Activated T-helper 17 cell treated with anti-CD3 and anti-CD28 coated beads, Interleukin-2, amount 50 U/mL, for 72 hours (primary cell): Measurements from ENCODE around the gene NYAP2. TPM values are rescaled to one million over a fixed set of nuclear protein-coding genes. Genes with fewer than 3 reads are reported as not detected.

Experiments
- ATAC-seq: fragments of 150-1000 bp; cut with Tn5 transposase; replicated peaks from 2 replicates; pipeline ENCODE4 v1.10.0; 2021; ENCODE audit warnings: mild to moderate bottlenecking, moderate library complexity
- H3K27ac Mint-ChIP-seq: one replicate; pipeline ENCODE4 v1.8.0; 2022; ENCODE audit warnings: mixed read lengths
- H3K27me3 Mint-ChIP-seq: one replicate; pipeline ENCODE4 v1.8.0; 2022; ENCODE audit warnings: mixed read lengths
- H3K36me3 Mint-ChIP-seq: one replicate; pipeline ENCODE4 v1.8.0; 2022; ENCODE audit warnings: low read depth, mild to moderate bottlenecking, mixed read lengths
- H3K4me1 Mint-ChIP-seq: one replicate; pipeline ENCODE4 v1.8.0; 2022; ENCODE audit warnings: mixed read lengths
- H3K4me3 Mint-ChIP-seq: one replicate; pipeline ENCODE4 v1.8.0; 2022; ENCODE audit warnings: mild to moderate bottlenecking, mixed read lengths
- H3K9me3 Mint-ChIP-seq: one replicate; pipeline ENCODE4 v1.8.0; 2022; ENCODE audit warnings: mixed read lengths
- total RNA-seq, 2 donors: library from RNA; stranded (reverse); gene quantifications; one replicate each; pipeline ENCODE4 v1.2.3, GENCODE V29; 2022

The NYAP2 gene
- total RNA-seq, 2 donors from 2014 or later, result 0.19 TPM; not detected in 1

GRCh38 chr2:225414902-225415301 is 15.4 kb downstream of the NYAP2 start:
- H3K4me3 Mint-ChIP-seq, result no peak overlapping the region
- no peak overlapping the region for H3K27ac Mint-ChIP-seq
- H3K9me3 Mint-ChIP-seq, result no peaks in the 10 kb centered on the region
- ATAC-seq, result no peak
- no peaks in the 10 kb centered on the region for H3K4me1 Mint-ChIP-seq
- H3K36me3 Mint-ChIP-seq, result no peaks in the 10 kb centered on the region
- H3K27me3 Mint-ChIP-seq, result peaks cover 18% of the 10 kb centered on the region

- Mint-ChIP-seq H3K27me3 (peaks cover 18% of the 10 kb centered on the region), H3K4me1 (no peaks in the 10 kb centered on the region), H3K4me3 (no peak overlapping the region), H3K27ac (no peak overlapping the region), H3K36me3 (no peaks in the 10 kb centered on the region), H3K9me3 (no peaks in the 10 kb centered on the region)
- ATAC-seq, result no peak
Measured at GRCh38 chr2:225415341-225415740, 15.8 kb downstream of the NYAP2 start.

GRCh38 chr2:225415792-225416191 is 16.3 kb downstream of the NYAP2 start:
- Mint-ChIP-seq H3K4me3 (no peak overlapping the region), H3K4me1 (no peaks in the 10 kb centered on the region), H3K27ac (no peak overlapping the region), H3K9me3 (no peaks in the 10 kb centered on the region), H3K27me3 (peaks cover 18% of the 10 kb centered on the region), H3K36me3 (no peaks in the 10 kb centered on the region)
- ATAC-seq, result no peak

GRCh38 chr2:225416616-225417367 is 17.3 kb downstream of the NYAP2 start:
- no peak for ATAC-seq
- H3K36me3 Mint-ChIP-seq, result no peaks in the 10 kb centered on the region
- H3K9me3 Mint-ChIP-seq, result no peaks in the 10 kb centered on the region
- no peaks in the 10 kb centered on the region for H3K4me1 Mint-ChIP-seq
- no peak overlapping the region for H3K4me3 Mint-ChIP-seq
- no peak overlapping the region for H3K27ac Mint-ChIP-seq
- H3K27me3 Mint-ChIP-seq, result peaks cover 9% of the 10 kb centered on the region

- no peaks in the 10 kb centered on the region for H3K4me1 Mint-ChIP-seq
- H3K27ac Mint-ChIP-seq, result no peak overlapping the region
- no peaks in the 10 kb centered on the region for H3K9me3 Mint-ChIP-seq
- H3K36me3 Mint-ChIP-seq, result no peaks in the 10 kb centered on the region
- H3K4me3 Mint-ChIP-seq, result no peak overlapping the region
- ATAC-seq, result no peak
- peaks cover 8% of the 10 kb centered on the region for H3K27me3 Mint-ChIP-seq
Measured at GRCh38 chr2:225419033-225419432, 19.5 kb downstream of the NYAP2 start.

- no peaks in the 10 kb centered on the region for H3K36me3 Mint-ChIP-seq
- no peak overlapping the region for H3K27ac Mint-ChIP-seq
- no peaks in the 10 kb centered on the region for H3K4me1 Mint-ChIP-seq
- no peaks in the 10 kb centered on the region for H3K9me3 Mint-ChIP-seq
- peaks cover 8% of the 10 kb centered on the region for H3K27me3 Mint-ChIP-seq
- H3K4me3 Mint-ChIP-seq, result no peak overlapping the region
- ATAC-seq, result no peak
Measured at GRCh38 chr2:225422145-225422544, 22.6 kb downstream of the NYAP2 start.

GRCh38 chr2:225425284-225425683 is 25.8 kb downstream of the NYAP2 start:
- Mint-ChIP-seq H3K36me3 (no peaks in the 10 kb centered on the region), H3K4me3 (no peak overlapping the region), H3K9me3 (no peaks in the 10 kb centered on the region), H3K4me1 (no peaks in the 10 kb centered on the region), H3K27me3 (peaks cover 13% of the 10 kb centered on the region), H3K27ac (no peak overlapping the region)
- no peak for ATAC-seq

GRCh38 chr2:225428360-225428759 is 28.9 kb downstream of the NYAP2 start:
- H3K36me3 Mint-ChIP-seq, result no peaks in the 10 kb centered on the region
- no peak overlapping the region for H3K4me3 Mint-ChIP-seq
- no peaks in the 10 kb centered on the region for H3K9me3 Mint-ChIP-seq
- no peak for ATAC-seq
- H3K4me1 Mint-ChIP-seq, result no peaks in the 10 kb centered on the region
- no peak overlapping the region for H3K27ac Mint-ChIP-seq
- H3K27me3 Mint-ChIP-seq, result peaks cover 7% of the 10 kb centered on the region

- H3K4me3 Mint-ChIP-seq, result no peak overlapping the region
- no peaks in the 10 kb centered on the region for H3K9me3 Mint-ChIP-seq
- no peaks in the 10 kb centered on the region for H3K4me1 Mint-ChIP-seq
- H3K27me3 Mint-ChIP-seq, result peaks cover 7% of the 10 kb centered on the region
- ATAC-seq, result no peak
- no peak overlapping the region for H3K27ac Mint-ChIP-seq
- no peaks in the 10 kb centered on the region for H3K36me3 Mint-ChIP-seq
Measured at GRCh38 chr2:225429717-225430116, 30.2 kb downstream of the NYAP2 start.

GRCh38 chr2:225431105-225431863 is 31.8 kb downstream of the NYAP2 start:
- H3K4me3 Mint-ChIP-seq, result no peak overlapping the region

GRCh38 chr2:225434014-225434413 is 34.5 kb downstream of the NYAP2 start:
- Mint-ChIP-seq H3K27me3 (peaks cover 10% of the 10 kb centered on the region), H3K9me3 (no peaks in the 10 kb centered on the region), H3K4me3 (no peak overlapping the region), H3K4me1 (no peaks in the 10 kb centered on the region), H3K27ac (no peak overlapping the region), H3K36me3 (no peaks in the 10 kb centered on the region)
- no peak for ATAC-seq

More at GRCh38 chr2:225431105-225431863, 31.8 kb downstream of the NYAP2 start:
- ATAC-seq, result no peak
- Mint-ChIP-seq H3K9me3 (no peaks in the 10 kb centered on the region), H3K27me3 (peaks cover 7% of the 10 kb centered on the region), H3K27ac (no peak overlapping the region), H3K36me3 (no peaks in the 10 kb centered on the region), H3K4me1 (no peaks in the 10 kb centered on the region)

GRCh38 chr2:225437319-225437718 is 37.8 kb downstream of the NYAP2 start:
- no peak overlapping the region for H3K4me3 Mint-ChIP-seq
- no peak for ATAC-seq
- H3K9me3 Mint-ChIP-seq, result no peaks in the 10 kb centered on the region
- H3K27ac Mint-ChIP-seq, result no peak overlapping the region
- no peaks in the 10 kb centered on the region for H3K36me3 Mint-ChIP-seq
- peaks cover 25% of the 10 kb centered on the region for H3K27me3 Mint-ChIP-seq
- H3K4me1 Mint-ChIP-seq, result no peaks in the 10 kb centered on the region

- no peaks in the 10 kb centered on the region for H3K9me3 Mint-ChIP-seq
- no peak overlapping the region for H3K27ac Mint-ChIP-seq
- peaks cover 25% of the 10 kb centered on the region for H3K27me3 Mint-ChIP-seq
- no peaks in the 10 kb centered on the region for H3K36me3 Mint-ChIP-seq
- no peak overlapping the region for H3K4me3 Mint-ChIP-seq
- no peaks in the 10 kb centered on the region for H3K4me1 Mint-ChIP-seq
- no peak for ATAC-seq
Measured at GRCh38 chr2:225438248-225438647, 38.7 kb downstream of the NYAP2 start.

GRCh38 chr2:225452677-225453076 is 53.2 kb downstream of the NYAP2 start:
- ATAC-seq, result no peak
- no peaks in the 10 kb centered on the region for H3K9me3 Mint-ChIP-seq
- H3K4me1 Mint-ChIP-seq, result no peaks in the 10 kb centered on the region
- H3K4me3 Mint-ChIP-seq, result no peak overlapping the region
- no peaks in the 10 kb centered on the region for H3K36me3 Mint-ChIP-seq
- H3K27me3 Mint-ChIP-seq, result peaks cover 15% of the 10 kb centered on the region
- H3K27ac Mint-ChIP-seq, result no peak overlapping the region

- no peaks in the 10 kb centered on the region for H3K36me3 Mint-ChIP-seq
- no peaks in the 10 kb centered on the region for H3K4me1 Mint-ChIP-seq
- H3K27ac Mint-ChIP-seq, result no peak overlapping the region
- no peak for ATAC-seq
- H3K27me3 Mint-ChIP-seq, result peaks cover 19% of the 10 kb centered on the region
- no peaks in the 10 kb centered on the region for H3K9me3 Mint-ChIP-seq
- no peak overlapping the region for H3K4me3 Mint-ChIP-seq
Measured at GRCh38 chr2:225454412-225454811, 54.9 kb downstream of the NYAP2 start.
